CD4-positive, alpha-beta T cell (primary cell): ENCODE data around the gene PIP5KL1. TPM values are rescaled to one million over a fixed set of nuclear protein-coding genes. Genes with fewer than 3 reads are reported as not detected.
A peak's percentile ranks its signal among the peaks of the same experiment; 100 is the strongest.

Experiments
- ATAC-seq: fragments of 200-7000 bp; cut with Tn5 transposase; one replicate; pipeline ENCODE4 v1.10.0; 2022; ENCODE audit warnings: mild to moderate bottlenecking; ENCODE audit not compliant: poor library complexity
- CTCF ChIA-PET: fragments of 350-600 bp; sonication (Branson Sonifier 250); formaldehyde crosslinking; loops from one replicate; lab custom pipeline; 2021; ENCODE audit warnings: antibody characterized with exemption, inconsistent platforms; lab: Charles Lee
- POLR2A ChIA-PET: fragments of 350-600 bp; sonication (Branson Sonifier 250); formaldehyde crosslinking; loops from one replicate; lab custom pipeline; 2021; ENCODE audit warnings: antibody characterized with exemption, inconsistent platforms; lab: Charles Lee
- DNase-seq, 14 experiments: peaks; one replicate each; pipeline ENCODE4 v3.0.0-alpha.2; 2013 to 2020; ENCODE audit warnings: mixed read lengths in 2 of 14
- H3K27ac ChIP-seq, 2 donors: one replicate each; pipeline versions ENCODE4 v1.5.1 to v1.7.0; 2013; ENCODE audit warnings: low read length in 2 of 2, low read depth in 1 of 2, mild to moderate bottlenecking in 1 of 2
- H3K27me3 ChIP-seq, 2 experiments: 1 replicate in 1 of 2; 2 replicates in 1 of 2; pipeline versions ENCODE4 v1.6.1 to v1.7.0; 2013; ENCODE audit warnings: low read length in 2 of 2, control low read depth in 1 of 2, mild to moderate bottlenecking in 1 of 2, moderate library complexity in 1 of 2; ENCODE audit not compliant: insufficient read depth in 2 of 2, control insufficient read depth in 1 of 2
- H3K36me3 ChIP-seq: one replicate; pipeline ENCODE4 v1.6.1; 2013; ENCODE audit warnings: low read length, control low read depth; ENCODE audit not compliant: insufficient read depth
- H3K4me1 ChIP-seq: one replicate; pipeline ENCODE4 v1.6.1; 2013; ENCODE audit warnings: low read length, control low read depth; ENCODE audit not compliant: insufficient read depth
- H3K4me3 ChIP-seq: one replicate; pipeline ENCODE4 v1.5.1; 2013; ENCODE audit warnings: mild to moderate bottlenecking, low read length, moderate library complexity
- H3K9me3 ChIP-seq, 2 experiments: 1 replicate in 1 of 2; 2 replicates in 1 of 2; pipeline versions ENCODE4 v1.6.1 to v1.7.0; 2013; ENCODE audit warnings: low read length in 2 of 2, mild to moderate bottlenecking in 2 of 2, control low read depth in 1 of 2, moderate library complexity in 1 of 2; ENCODE audit not compliant: control insufficient read depth in 1 of 2, insufficient read depth in 1 of 2
- H3K27ac Mint-ChIP-seq: one replicate; pipeline ENCODE4 v1.8.0; 2020; ENCODE audit warnings: mixed read lengths
- H3K27me3 Mint-ChIP-seq: one replicate; pipeline ENCODE4 v1.8.0; 2021; ENCODE audit warnings: mixed read lengths
- H3K36me3 Mint-ChIP-seq: one replicate; pipeline ENCODE4 v1.8.0; 2021; ENCODE audit warnings: low read depth, mixed read lengths
- H3K4me1 Mint-ChIP-seq: one replicate; pipeline ENCODE4 v1.8.0; 2021; ENCODE audit warnings: low read depth, mixed read lengths
- H3K4me3 Mint-ChIP-seq: one replicate; pipeline ENCODE4 v1.8.0; 2020; ENCODE audit warnings: mild to moderate bottlenecking, mixed read lengths
- H3K9me3 Mint-ChIP-seq: one replicate; pipeline ENCODE4 v1.8.0; 2020; ENCODE audit warnings: mixed read lengths
- intact Hi-C, 2 experiments: fragments of 100-400 bp; cut with DNase I in 1 of 2; cut with micrococcal nuclease in 1 of 2; formaldehyde crosslinking; loops; one replicate each; pipeline versions ENCODE4 v1.15.1 to v1.9.0; 2023 to 2025; cut with DNase I, micrococcal nuclease
- total RNA-seq, 174 experiments: library from RNA in 2 of 174; stranded (reverse) in 2 of 174; gene quantifications; one replicate each; pipeline ENCODE4 v1.2.3 and lab custom pipeline; 2021 to 2026
- TF ChIP-seq, protein P1 (sequence below): fragments of 200-600 bp; IDR thresholded peaks from one replicate; pipeline ENCODE4 v1.8.0; 2022; ENCODE audit warnings: antibody characterized with exemption, mild to moderate bottlenecking

Gene PIP5KL1
- total RNA-seq, 2 experiments from 2014 or later = 2.9 to 3.3 TPM

DNA sequence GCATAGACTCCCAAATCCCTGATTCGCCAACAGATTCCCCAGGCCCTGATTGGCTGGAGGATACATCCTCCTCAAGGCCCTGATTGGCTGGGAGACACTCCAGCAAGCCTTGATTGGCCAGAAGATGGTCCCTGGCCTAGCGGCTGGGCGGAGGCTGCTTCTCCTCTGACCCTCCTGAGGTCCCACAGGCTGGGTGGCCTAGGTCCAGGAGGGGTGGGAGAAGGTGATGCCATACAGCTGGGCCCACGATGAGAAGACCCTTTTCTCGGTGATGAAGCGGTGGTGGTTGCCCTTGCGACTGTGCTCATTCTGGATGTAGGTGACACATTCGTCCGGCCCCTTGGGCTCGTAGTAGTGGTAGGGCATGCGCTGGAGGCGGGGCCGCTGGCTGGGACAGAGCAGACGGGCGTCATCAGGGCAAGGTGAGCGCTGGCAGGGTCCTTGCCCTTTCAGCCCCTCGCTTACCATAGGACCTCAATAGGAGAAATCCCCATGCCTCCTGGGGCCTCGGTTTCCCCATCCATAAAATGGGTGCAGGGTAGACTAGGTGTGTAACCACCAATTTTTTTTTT lies 44.1 kb downstream of the PIP5KL1 start:
- Histone ChIP-seq H3K4me3 (no peak overlapping the region), H3K27me3 (no peaks in the 10 kb centered on the region), H3K36me3 (peaks cover 58% of the 10 kb centered on the region), H3K4me1 (peaks cover 6% of the 10 kb centered on the region), H3K9me3 (no peaks in the 10 kb centered on the region), H3K27ac (no peak overlapping the region)
- Mint-ChIP-seq H3K36me3 (peaks cover 78% of the 10 kb centered on the region), H3K4me1 (peaks cover 5% of the 10 kb centered on the region), H3K27ac (no peak overlapping the region), H3K9me3 (no peaks in the 10 kb centered on the region), H3K27me3 (no peaks in the 10 kb centered on the region), H3K4me3 (no peak overlapping the region)
- CTCF ChIA-PET = no interaction called here
- no peak for DNase-seq
- peak; percentile 25 for ATAC-seq
- TF ChIP-seq, protein P1, sequence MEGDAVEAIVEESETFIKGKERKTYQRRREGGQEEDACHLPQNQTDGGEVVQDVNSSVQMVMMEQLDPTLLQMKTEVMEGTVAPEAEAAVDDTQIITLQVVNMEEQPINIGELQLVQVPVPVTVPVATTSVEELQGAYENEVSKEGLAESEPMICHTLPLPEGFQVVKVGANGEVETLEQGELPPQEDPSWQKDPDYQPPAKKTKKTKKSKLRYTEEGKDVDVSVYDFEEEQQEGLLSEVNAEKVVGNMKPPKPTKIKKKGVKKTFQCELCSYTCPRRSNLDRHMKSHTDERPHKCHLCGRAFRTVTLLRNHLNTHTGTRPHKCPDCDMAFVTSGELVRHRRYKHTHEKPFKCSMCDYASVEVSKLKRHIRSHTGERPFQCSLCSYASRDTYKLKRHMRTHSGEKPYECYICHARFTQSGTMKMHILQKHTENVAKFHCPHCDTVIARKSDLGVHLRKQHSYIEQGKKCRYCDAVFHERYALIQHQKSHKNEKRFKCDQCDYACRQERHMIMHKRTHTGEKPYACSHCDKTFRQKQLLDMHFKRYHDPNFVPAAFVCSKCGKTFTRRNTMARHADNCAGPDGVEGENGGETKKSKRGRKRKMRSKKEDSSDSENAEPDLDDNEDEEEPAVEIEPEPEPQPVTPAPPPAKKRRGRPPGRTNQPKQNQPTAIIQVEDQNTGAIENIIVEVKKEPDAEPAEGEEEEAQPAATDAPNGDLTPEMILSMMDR = no peak
- intact Hi-C loops = no loop called here
- POLR2A ChIA-PET = interaction anchor here (1.3 kb wide), 1 partner anchor 187 kb away, joined by 3 read pairs; no protein-coding TSS in a partner anchor

DNA sequence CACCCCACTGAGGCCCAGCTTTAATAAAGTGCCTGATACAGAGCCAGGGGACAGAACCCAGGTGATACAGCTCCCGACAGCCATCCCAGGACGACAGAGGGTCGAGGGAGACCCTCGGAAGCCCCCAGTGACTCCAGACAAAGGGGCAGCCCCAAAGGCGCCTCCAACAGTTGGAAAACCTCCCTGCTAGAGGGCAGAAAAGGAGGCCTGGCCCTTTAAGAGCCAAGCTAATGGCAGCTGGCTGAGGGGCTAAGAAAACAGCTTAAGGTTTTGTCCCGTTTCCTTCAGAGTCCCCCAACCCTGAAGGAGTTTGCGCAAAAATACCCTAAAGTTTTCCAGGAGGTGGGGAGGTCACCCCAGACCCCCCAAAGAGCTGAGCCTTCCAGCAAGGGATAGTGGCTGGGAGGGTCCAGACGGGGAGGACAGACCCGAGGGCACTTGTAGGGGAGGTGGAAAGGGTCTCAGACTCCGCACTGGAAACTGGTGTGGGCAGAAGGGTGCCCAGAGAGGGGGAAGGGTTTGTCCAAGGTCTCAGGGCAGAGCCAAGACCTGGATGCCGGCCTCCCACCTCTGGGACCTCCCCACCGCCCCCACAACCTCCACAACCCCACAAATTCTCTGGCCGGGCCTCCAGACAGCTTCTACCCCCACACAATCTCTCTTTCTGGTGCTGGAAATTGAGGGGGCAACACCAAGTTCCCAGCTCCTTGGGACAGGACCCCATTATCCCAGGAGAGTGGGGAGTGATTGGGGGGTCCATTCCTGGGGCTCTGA lies 44.9 kb downstream of the PIP5KL1 start:
- Mint-ChIP-seq H3K27me3 (no peaks in the 10 kb centered on the region), H3K36me3 (peaks cover 70% of the 10 kb centered on the region), H3K4me1 (peaks cover 5% of the 10 kb centered on the region), H3K9me3 (no peaks in the 10 kb centered on the region), H3K4me3 (no peak overlapping the region), H3K27ac (no peak overlapping the region)
- Histone ChIP-seq H3K27me3 (no peaks in the 10 kb centered on the region), H3K9me3 (no peaks in the 10 kb centered on the region), H3K27ac (no peak overlapping the region), H3K4me3 (no peak overlapping the region), H3K36me3 (peaks cover 52% of the 10 kb centered on the region), H3K4me1 (peaks cover 6% of the 10 kb centered on the region)
- CTCF ChIA-PET = no interaction called here
- DNase-seq = no peak
- no peak for ATAC-seq
- intact Hi-C loops = no loop called here
- TF ChIP-seq, protein P1 = no peak
- POLR2A ChIA-PET = interaction anchor here (1.0 to 1.8 kb wide), 4 partner anchors 12 to 187 kb away, joined by 3 to 6 read pairs (median 4); partner anchors contain the start of gene ST6GALNAC4

DNA sequence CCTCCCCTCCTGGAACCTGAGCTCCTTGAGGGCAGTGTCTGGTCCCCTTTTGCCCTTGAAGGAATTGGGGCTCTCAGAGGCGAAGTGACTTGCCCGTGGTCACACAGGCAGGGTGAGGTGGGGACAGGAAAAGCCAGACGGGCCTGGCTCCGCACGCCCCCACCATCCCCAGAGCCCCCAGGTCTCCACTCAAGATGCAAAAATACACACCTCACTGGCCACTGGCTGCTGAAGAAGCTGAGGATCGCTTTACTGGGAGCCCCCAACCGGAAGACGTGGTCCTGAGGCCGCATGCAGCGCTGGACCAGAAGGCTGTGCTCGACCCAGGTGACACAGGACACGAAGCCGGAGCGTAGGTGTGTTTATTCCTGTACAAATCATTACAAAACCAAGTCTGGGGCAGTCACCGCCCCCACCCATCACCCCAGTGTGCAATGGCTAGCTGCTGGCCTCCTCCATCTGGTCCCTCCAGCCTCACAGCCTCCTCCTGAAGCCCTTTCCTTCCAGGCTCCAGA lies 45.5 kb downstream of the PIP5KL1 start:
- peaks cover 5% of the 10 kb centered on the region for H3K4me1 Mint-ChIP-seq
- ChIA-PET POLR2A (interaction anchor here (1.0 to 1.8 kb wide), 5 partner anchors 12 to 188 kb away, joined by 3 to 6 read pairs (median 3); partner anchors contain the start of gene ST6GALNAC4), CTCF (interaction anchor here (0.7 kb wide), 1 partner anchor 25 kb away, joined by 3 read pairs; no protein-coding TSS in a partner anchor)
- no peak overlapping the region for H3K27ac Mint-ChIP-seq
- peaks cover 46% of the 10 kb centered on the region for H3K36me3 ChIP-seq
- no peak for DNase-seq
- H3K36me3 Mint-ChIP-seq = peaks cover 63% of the 10 kb centered on the region
- H3K9me3 Mint-ChIP-seq = no peaks in the 10 kb centered on the region
- H3K27me3 Mint-ChIP-seq = no peaks in the 10 kb centered on the region
- no peak overlapping the region for H3K4me3 ChIP-seq
- intact Hi-C loops = loop anchor here in 1 of 2 experiments (5.0 kb wide), 1 partner anchor 32 kb away; the partner anchor contains the start of gene ST6GALNAC4
- no peak for ATAC-seq
- no peaks in the 10 kb centered on the region for H3K9me3 ChIP-seq
- TF ChIP-seq, protein P1 = no peak
- H3K27ac ChIP-seq = peak overlapping the region in 1 of 2 donors; percentile 13
- peaks cover 6% of the 10 kb centered on the region for H3K4me1 ChIP-seq
- H3K4me3 Mint-ChIP-seq = no peak overlapping the region
- H3K27me3 ChIP-seq = no peaks in the 10 kb centered on the region
